HEK293 (cell line): ENCODE data around the gene SECISBP2L.

Experiments used
- CTCF ChIA-PET: fragments of 350-600 bp; formaldehyde crosslinking; extraction: SDS; loops from one replicate; lab custom pipeline; 2021; ENCODE audit warnings: antibody characterized with exemption; lab: Yijun Ruan, JAX
- POLR2A ChIA-PET: fragments of 300-600 bp; formaldehyde crosslinking; extraction: SDS; loops from one replicate; lab custom pipeline; 2020; ENCODE audit warnings: antibody characterized with exemption, inconsistent platforms; lab: Yijun Ruan, JAX
- H3K27ac ChIP-seq: fragments of 200-500 bp; sonication (Bioruptor generic); 2 replicates; pipeline ENCODE4 v1.5.1; 2014; ENCODE audit warnings: low read depth, low read length, control low read depth, inconsistent platforms; ENCODE audit errors: extremely low read depth
- H3K36me3 ChIP-seq, 2 experiments: fragments of 200-500 bp in 1 of 2; sonication (Bioruptor generic) in 1 of 2; 1 replicate in 1 of 2; 2 replicates in 1 of 2; pipeline ENCODE4 v1.5.1; 2014 to 2017; ENCODE audit warnings: inconsistent platforms in 2 of 2, low read length in 2 of 2; ENCODE audit not compliant: control insufficient read depth in 2 of 2, insufficient read depth in 1 of 2
- H3K4me1 ChIP-seq: fragments of 200-500 bp; sonication (Bioruptor generic); 2 replicates; pipeline ENCODE4 v1.5.1; 2014; ENCODE audit warnings: mild to moderate bottlenecking, low read length, inconsistent platforms; ENCODE audit not compliant: control insufficient read depth, insufficient read depth
- H3K4me3 ChIP-seq: 2 replicates; pipeline ENCODE4 v1.5.1; 2011; ENCODE audit warnings: low read depth, mild to moderate bottlenecking, control low read depth, low read length, moderate library complexity
- H3K9me3 ChIP-seq: fragments of 200-500 bp; sonication (Bioruptor generic); 2 replicates; pipeline ENCODE4 v1.5.1; 2014; ENCODE audit warnings: low read depth, low read length, inconsistent platforms; ENCODE audit not compliant: control insufficient read depth, insufficient read depth
- ATF2 ChIP-seq: fragments of 450-650 bp; formaldehyde crosslinking; IDR thresholded peaks from 2 replicates; pipeline ENCODE4 v1.5.1; 2016; ENCODE audit warnings: missing biosample characterization, missing genetic modification characterization, low read depth
- FEZF1 ChIP-seq: fragments of 450-650 bp; formaldehyde crosslinking; IDR thresholded peaks from 2 replicates; pipeline ENCODE4 v1.5.1; 2016; ENCODE audit warnings: missing biosample characterization, missing genetic modification characterization
- GLIS1 ChIP-seq: fragments of 450-650 bp; formaldehyde crosslinking; IDR thresholded peaks from 2 replicates; pipeline ENCODE4 v1.5.1; 2016; ENCODE audit warnings: missing biosample characterization, missing genetic modification characterization
- GLIS2 ChIP-seq: fragments of 450-650 bp; formaldehyde crosslinking; IDR thresholded peaks from 2 replicates; pipeline ENCODE4 v1.5.1; 2016; ENCODE audit warnings: missing biosample characterization, missing genetic modification characterization
- KLF1 ChIP-seq: fragments of 450-650 bp; formaldehyde crosslinking; IDR thresholded peaks from 2 replicates; pipeline ENCODE4 v1.5.1; 2016; ENCODE audit warnings: missing biosample characterization, missing genetic modification characterization
- PRDM10 ChIP-seq: fragments of 450-650 bp; formaldehyde crosslinking; IDR thresholded peaks from 2 replicates; pipeline ENCODE4 v1.5.1; 2016; ENCODE audit warnings: missing biosample characterization, missing genetic modification characterization
- SCRT1 ChIP-seq: fragments of 450-650 bp; formaldehyde crosslinking; IDR thresholded peaks from 2 replicates; pipeline ENCODE4 v1.5.1; 2016; ENCODE audit warnings: missing biosample characterization, missing genetic modification characterization, borderline replicate concordance
- YY2 ChIP-seq: fragments of 450-650 bp; formaldehyde crosslinking; IDR thresholded peaks from 2 replicates; pipeline ENCODE4 v1.5.1; 2016; ENCODE audit warnings: missing biosample characterization, missing genetic modification characterization
- ZBTB11 ChIP-seq: fragments of 450-650 bp; formaldehyde crosslinking; conservative IDR thresholded peaks from 2 replicates; pipeline ENCODE4 v1.5.1; 2016; ENCODE audit warnings: low read depth, missing biosample characterization, missing genetic modification characterization
- ZIC2 ChIP-seq: fragments of 450-650 bp; formaldehyde crosslinking; IDR thresholded peaks from 2 replicates; pipeline ENCODE4 v1.5.1; 2016; ENCODE audit warnings: missing biosample characterization, missing genetic modification characterization
- ZNF155 ChIP-seq: fragments of 450-650 bp; formaldehyde crosslinking; IDR thresholded peaks from 2 replicates; pipeline ENCODE4 v1.5.1; 2016; ENCODE audit warnings: missing biosample characterization, missing genetic modification characterization
- ZNF157 ChIP-seq: fragments of 450-650 bp; formaldehyde crosslinking; IDR thresholded peaks from 2 replicates; pipeline ENCODE4 v1.5.1; 2016; ENCODE audit warnings: missing biosample characterization, missing genetic modification characterization
- ZNF274 ChIP-seq, 2 experiments: fragments of 200-500 bp in 1 of 2; fragments of 450-650 bp in 1 of 2; sonication (Bioruptor generic) in 1 of 2; formaldehyde crosslinking in 1 of 2; IDR thresholded peaks; 2 replicates each; pipeline versions ENCODE4 v1.5.1 to v1.6.1; 2014 to 2016; ENCODE audit warnings: borderline replicate concordance in 1 of 2, inconsistent platforms in 1 of 2, low read length in 1 of 2, missing biosample characterization in 1 of 2, missing genetic modification characterization in 1 of 2
- ZNF302 ChIP-seq: fragments of 450-650 bp; formaldehyde crosslinking; IDR thresholded peaks from 2 replicates; pipeline ENCODE4 v1.5.1; 2016; ENCODE audit warnings: missing biosample characterization, missing genetic modification characterization, low read depth
- ZNF394 ChIP-seq: fragments of 450-650 bp; formaldehyde crosslinking; IDR thresholded peaks from 2 replicates; pipeline ENCODE4 v1.5.1; 2016; ENCODE audit warnings: missing biosample characterization, missing genetic modification characterization, mild to moderate bottlenecking, moderate library complexity, borderline replicate concordance
- ZNF423 ChIP-seq: fragments of 450-650 bp; formaldehyde crosslinking; IDR thresholded peaks from 2 replicates; pipeline ENCODE4 v1.5.1; 2016; ENCODE audit warnings: missing biosample characterization, missing genetic modification characterization
- ZNF555 ChIP-seq: fragments of 450-650 bp; formaldehyde crosslinking; conservative IDR thresholded peaks from 2 replicates; pipeline ENCODE4 v1.5.1; 2017; ENCODE audit warnings: missing biosample characterization, mild to moderate bottlenecking, missing genetic modification characterization, inconsistent platforms
- ZNF660 ChIP-seq: fragments of 450-650 bp; IDR thresholded peaks from 2 replicates; pipeline ENCODE4 v1.5.1; 2018; ENCODE audit warnings: missing biosample characterization, mild to moderate bottlenecking, missing genetic modification characterization
- ZNF677 ChIP-seq: fragments of 450-650 bp; IDR thresholded peaks from 2 replicates; pipeline ENCODE4 v1.5.0; 2018; ENCODE audit warnings: missing biosample characterization, mild to moderate bottlenecking, missing genetic modification characterization, moderate library complexity
- ZNF837 ChIP-seq: fragments of 450-650 bp; formaldehyde crosslinking; IDR thresholded peaks from 2 replicates; pipeline ENCODE4 v1.5.1; 2016; ENCODE audit warnings: missing biosample characterization, missing genetic modification characterization
- ZSCAN30 ChIP-seq: fragments of 450-650 bp; IDR thresholded peaks from 2 replicates; pipeline ENCODE4 v1.5.1; 2018; ENCODE audit warnings: missing biosample characterization, mild to moderate bottlenecking, missing genetic modification characterization, moderate library complexity

SECISBP2L gene

GRCh38 chr15:48999314-48999713 lies 46.9 kb downstream of the SECISBP2L start:
- no peak overlapping the region for H3K4me3 ChIP-seq
- no peak overlapping the region for H3K27ac ChIP-seq
- CTCF ChIA-PET = no interaction called here
- peaks cover 0 to 48% of the 10 kb centered on the region in 2 experiments; a peak in 2 of 3 replicates for H3K36me3 ChIP-seq
- no peaks in the 10 kb centered on the region for H3K9me3 ChIP-seq
- POLR2A ChIA-PET = no interaction called here
- H3K4me1 ChIP-seq = no peaks in the 10 kb centered on the region
- TF ChIP-seq ZNF155 (tag by site-specific recombination) (no peak), ZNF274 (IDR thresholded peaks at IDR 0.05; ENCODE audit: low read length) (no peak), ZNF274 (tag by site-specific recombination; IDR thresholded peaks at IDR 0.05; ENCODE audit: borderline replicate concordance) (no peak), ZIC2 (tag by site-specific recombination) (no peak), ZSCAN30 (tag by site-specific recombination) (no peak), ATF2 (tag by site-specific recombination) (no peak), ZNF302 (tag by site-specific recombination) (no peak), ZNF423 (tag by site-specific recombination) (no peak), YY2 (tag by site-specific recombination) (no peak), ZNF677 (no peak), GLIS2 (tag by site-specific recombination) (no peak), ZBTB11 (tag by site-specific recombination) (no peak), GLIS1 (tag by site-specific recombination) (no peak), ZNF157 (tag by site-specific recombination) (no peak), PRDM10 (tag by site-specific recombination) (no peak)

- Histone ChIP-seq H3K4me3 (no peak overlapping the region), H3K36me3 (peaks cover 0 to 68% of the 10 kb centered on the region in 2 experiments; a peak in 2 of 3 replicates), H3K4me1 (no peaks in the 10 kb centered on the region), H3K9me3 (no peaks in the 10 kb centered on the region), H3K27ac (no peak overlapping the region)
- CTCF ChIA-PET = no interaction called here
- POLR2A ChIA-PET = no interaction called here
- no peak for TF ChIP-seq FEZF1 (tag by site-specific recombination)
- no peak for TF ChIP-seq ZNF660 (tag by site-specific recombination)
- TF ChIP-seq ZNF394 = no peak
- no peak for TF ChIP-seq ZNF837 (tag by site-specific recombination)
- no peak for TF ChIP-seq KLF1 (tag by site-specific recombination)
- no peak for TF ChIP-seq ZNF555
- TF ChIP-seq SCRT1 (tag by site-specific recombination) = no peak
- TF ChIP-seq, all 188 proteins: peak for 0
Measured at GRCh38 chr15:48996276-48996675, 50.0 kb downstream of the SECISBP2L start.
